ENCODE results near the gene ID3. TPM values are rescaled to one million over a fixed set of nuclear protein-coding genes. Genes with fewer than 3 reads are reported as not detected.

ID3 gene
- total and polyA plus RNA-seq, 9 of the 15 experiments (the other 6 are each of a cell fraction or from before 2014, with no cell fraction given): 6.8 to 59.8 (median 23.5) TPM

GRCh38 chr1:23559136-23559984, at the start of gene ID3 (continued):
- peak; percentile 91 for TF ChIP-seq HMGN3 (IDR thresholded peaks at IDR 0.05; ENCODE audit: borderline replicate concordance, extremely low read depth, insufficient read length, low read depth, low read length)
- peak; percentile 96 for TF ChIP-seq SUPT5H (IDR thresholded peaks at IDR 0.05)
- peak; percentile 85 to 95; a peak in 3 of 4 replicates for TF ChIP-seq RCOR1 (IDR thresholded peaks at IDR 0.05; ENCODE audit: borderline replicate concordance in 1 of 2, low read depth in 2 of 2, low read length in 2 of 2)
- peak; percentile 42; the same call in 1 of the 2 replicates for TF ChIP-seq ZFX (CRISPR knock-in tag; IDR thresholded peaks at IDR 0.05)
- no peak for TF ChIP-seq ELK3 (CRISPR knock-in tag; IDR thresholded peaks at IDR 0.05)
- no peak for TF ChIP-seq SIN3B (IDR thresholded peaks at IDR 0.05; ENCODE audit: low read depth)
- no peak for TF ChIP-seq ZNF507 (tag; conservative IDR thresholded peaks at IDR 0.05)
- no peak for TF ChIP-seq JUNB (CRISPR knock-in tag; conservative IDR thresholded peaks at IDR 0.05)
- no peak for TF ChIP-seq NCOA1 (IDR thresholded peaks at IDR 0.05; ENCODE audit: low read depth)
- no peak for TF ChIP-seq CBX1 (IDR thresholded peaks at IDR 0.05; ENCODE audit: low read depth)
- peak; percentile 12; the same call in 1 of the 2 replicates for TF ChIP-seq FOXM1 (IDR thresholded peaks at IDR 0.05; ENCODE audit: low read depth)
- TF ChIP-seq FOXM1 (CRISPR knock-in tag; IDR thresholded peaks at IDR 0.05; ENCODE audit: low read depth): no peak
- peak; percentile 93 for TF ChIP-seq TFAP4 (CRISPR knock-in tag; IDR thresholded peaks at IDR 0.05; ENCODE audit: borderline replicate concordance)
- TF ChIP-seq MAFG (tag; conservative IDR thresholded peaks at IDR 0.05): no peak
- 0 out of 4 replicates have a peak, but pooled peaks of 1 of the 2 experiments have one; percentile 17 for TF ChIP-seq KDM4B (IDR thresholded peaks at IDR 0.05; ENCODE audit: borderline replicate concordance in 2 of 2, low read depth in 1 of 2)
- TF ChIP-seq ARID1B (IDR thresholded peaks at IDR 0.05): 0 out of 2 replicates have a peak, but pooled peaks have one; percentile 32
- TF ChIP-seq MBD2 (IDR thresholded peaks at IDR 0.05; ENCODE audit: borderline replicate concordance, low read depth): peak; percentile 75
- TF ChIP-seq POLR3A (IDR thresholded peaks at IDR 0.05; ENCODE audit: borderline replicate concordance, extremely low read depth, insufficient read depth, insufficient read length): no peak
- TF ChIP-seq ZBTB7A (IDR thresholded peaks at IDR 0.05; ENCODE audit: borderline replicate concordance, control insufficient read depth, low read depth, low read length): no peak; the same call in 1 of the 2 replicates
- TF ChIP-seq ZNF263 (CRISPR knock-in tag; IDR thresholded peaks at IDR 0.05; ENCODE audit: borderline replicate concordance): no peak
- no peak for TF ChIP-seq ZNF134 (CRISPR knock-in tag; conservative IDR thresholded peaks at IDR 0.05)
- TF ChIP-seq TEAD1 (CRISPR knock-in tag; IDR thresholded peaks at IDR 0.05): peak; percentile 68 to 83; a peak in 3 of 4 replicates
- peak; percentile 66; the same call in 1 of the 2 replicates for TF ChIP-seq SP1 (CRISPR knock-in tag; IDR thresholded peaks at IDR 0.05)
- TF ChIP-seq MNT (conservative IDR thresholded peaks at IDR 0.05): peak; percentile 78 to 92
- no peak for TF ChIP-seq ZNF696 (CRISPR knock-in tag; conservative IDR thresholded peaks at IDR 0.05)
